GM21381 (cell line): ENCODE results near the gene PPIF.

ENCODE experiments used
- ATAC-seq: cut with Tn5 transposase; IDR thresholded peaks from one replicate; pipeline ENCODE4 v1.9.1; 2021; ENCODE audit warnings: mild to moderate bottlenecking, moderate library complexity; ENCODE audit not compliant: unreplicated experiment

Gene PPIF

DNA sequence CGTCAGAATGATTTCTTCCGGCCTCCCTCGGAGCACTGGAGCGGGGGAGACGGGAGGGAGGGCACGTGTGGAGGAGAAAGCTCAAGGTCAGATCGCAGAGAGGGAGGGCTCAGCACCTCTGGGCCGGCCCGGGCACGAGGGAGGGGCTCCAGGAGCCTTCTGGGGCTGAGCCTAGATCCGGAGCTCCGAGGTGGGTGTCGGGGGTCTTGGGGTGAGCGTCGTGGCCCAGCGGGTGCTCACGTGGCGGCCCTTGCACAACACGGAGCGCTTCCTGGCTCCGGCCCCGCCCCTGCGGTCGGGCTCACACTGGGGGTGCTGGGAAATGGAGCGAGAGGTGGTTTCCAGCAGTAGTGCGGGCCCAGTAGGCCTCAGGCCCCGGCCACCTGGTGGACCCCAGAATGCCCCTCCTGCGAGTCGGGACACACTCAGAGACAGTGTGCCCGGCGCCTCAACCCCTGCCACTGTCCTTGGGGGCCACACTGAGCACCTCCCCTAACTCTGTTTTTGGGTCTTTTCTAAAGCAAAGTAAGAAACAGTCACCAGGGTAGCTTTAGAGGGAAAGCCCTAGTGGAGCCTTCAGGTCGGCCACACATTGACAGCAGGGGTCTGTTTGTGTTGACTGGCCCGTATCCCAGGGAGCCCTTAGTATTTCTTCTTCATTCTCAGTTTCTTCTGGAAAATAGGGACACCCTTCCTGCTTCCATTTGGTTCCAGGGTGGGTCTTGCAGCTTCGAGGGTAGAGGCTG lies 798 bp downstream of the PPIF start:
- peak; percentile 69 for ATAC-seq

DNA sequence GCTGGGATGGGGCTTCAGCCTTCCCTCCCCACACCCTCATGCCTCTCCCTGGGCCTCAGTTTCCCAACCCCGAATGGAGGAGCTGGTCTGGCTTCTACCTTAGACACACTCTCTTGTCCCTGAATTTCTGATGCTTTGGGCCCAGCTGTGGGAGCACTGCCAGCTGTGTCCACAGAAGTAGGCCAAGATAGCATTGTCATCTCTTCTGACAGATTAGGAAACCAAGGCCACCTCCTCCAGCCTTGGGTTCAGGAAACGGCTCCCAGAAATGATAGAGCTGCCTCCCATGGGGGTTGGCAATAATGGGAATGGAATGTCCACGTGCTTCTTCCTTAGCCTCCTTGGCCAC lies 1.3 kb downstream of the PPIF start:
- ATAC-seq = no peak

DNA sequence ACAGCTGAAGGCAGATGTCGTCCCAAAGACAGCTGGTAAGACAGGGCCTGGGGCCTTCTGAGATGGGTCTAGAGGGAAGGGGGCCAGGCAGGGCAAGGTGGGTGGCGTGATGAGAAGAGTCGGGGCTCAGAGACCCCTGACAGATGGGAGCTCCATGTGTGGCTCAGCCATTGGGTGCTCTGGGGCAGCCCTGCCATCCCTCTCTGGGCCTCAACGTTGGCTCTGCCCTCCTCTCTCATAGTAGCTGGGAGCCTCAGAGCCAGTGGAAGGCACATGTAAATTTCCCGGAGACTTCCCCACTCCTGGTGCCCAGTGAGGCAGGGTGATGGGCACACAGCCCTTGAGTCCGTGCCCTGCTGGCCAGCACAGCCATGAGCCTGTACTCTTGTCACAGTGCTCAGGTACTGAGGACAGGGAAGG lies 1.8 kb downstream of the PPIF start:
- ATAC-seq = no peak

DNA sequence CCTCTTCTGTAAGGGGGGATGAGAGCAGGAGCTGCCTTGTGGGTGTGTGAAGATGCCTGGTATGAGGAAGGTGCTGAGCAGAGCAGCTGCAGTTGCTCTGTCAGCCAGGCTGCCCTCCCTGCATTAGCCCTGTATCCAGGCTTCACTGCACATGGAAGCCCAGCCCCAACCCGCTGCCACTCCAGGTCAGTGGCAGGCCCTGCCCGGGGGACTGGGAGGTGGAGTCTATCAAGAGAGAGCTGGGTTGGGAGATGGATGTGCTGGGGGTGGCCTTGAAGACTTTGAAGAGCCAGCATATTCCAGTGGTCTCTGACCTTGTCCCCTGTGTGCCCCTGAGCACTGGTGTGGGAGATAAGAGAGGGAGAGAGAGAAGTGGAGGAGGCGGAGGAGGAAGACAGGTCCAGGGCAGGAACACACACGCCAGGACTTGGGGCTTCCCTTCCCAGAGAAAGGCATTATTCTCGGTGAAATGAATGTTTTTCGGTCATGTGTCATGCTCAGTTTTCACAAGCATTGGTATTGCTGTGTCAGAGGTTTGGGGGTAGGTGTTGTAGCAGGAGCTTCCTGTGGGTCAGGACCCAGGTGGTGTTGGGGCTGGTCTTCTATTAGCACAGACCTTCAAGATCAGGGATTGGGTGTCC lies 2.6 kb downstream of the PPIF start:
- no peak for ATAC-seq

DNA sequence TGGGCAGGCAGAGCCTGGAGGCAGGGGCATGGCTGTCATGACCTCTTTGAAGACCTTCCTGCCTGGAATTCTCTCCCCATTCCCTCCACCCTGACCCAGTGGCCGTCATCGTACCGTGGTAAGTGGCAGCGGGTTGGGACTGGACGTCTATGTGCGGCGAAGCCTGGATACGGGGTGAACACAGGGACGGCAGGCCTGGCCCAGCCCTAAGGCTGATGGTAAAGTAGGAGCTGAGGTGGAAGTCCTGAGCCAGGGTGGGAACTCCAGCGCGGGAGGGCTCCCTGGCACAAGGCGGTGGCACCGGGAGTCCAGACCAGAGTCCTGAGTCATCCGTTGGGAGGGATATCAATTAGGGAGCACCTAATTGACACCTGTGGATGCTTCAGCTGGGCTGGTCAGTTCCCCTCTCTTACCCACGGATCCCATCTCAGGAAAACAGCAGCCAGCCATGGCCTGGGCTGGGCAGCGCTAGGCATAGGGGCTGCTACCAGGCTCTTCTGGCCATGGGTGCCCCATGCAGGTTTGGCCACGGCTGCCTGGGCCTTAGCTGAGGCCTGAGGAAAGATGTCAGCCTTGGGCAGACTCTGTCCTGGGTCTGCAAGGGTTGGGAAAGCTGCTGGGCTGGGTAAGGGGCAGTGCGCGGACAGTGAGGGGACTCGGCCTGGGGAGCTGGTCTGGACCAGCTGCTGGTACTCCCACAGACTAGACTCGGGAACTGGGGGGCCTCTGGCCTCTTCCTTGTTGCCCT lies 3.3 kb downstream of the PPIF start:
- ATAC-seq = no peak

DNA sequence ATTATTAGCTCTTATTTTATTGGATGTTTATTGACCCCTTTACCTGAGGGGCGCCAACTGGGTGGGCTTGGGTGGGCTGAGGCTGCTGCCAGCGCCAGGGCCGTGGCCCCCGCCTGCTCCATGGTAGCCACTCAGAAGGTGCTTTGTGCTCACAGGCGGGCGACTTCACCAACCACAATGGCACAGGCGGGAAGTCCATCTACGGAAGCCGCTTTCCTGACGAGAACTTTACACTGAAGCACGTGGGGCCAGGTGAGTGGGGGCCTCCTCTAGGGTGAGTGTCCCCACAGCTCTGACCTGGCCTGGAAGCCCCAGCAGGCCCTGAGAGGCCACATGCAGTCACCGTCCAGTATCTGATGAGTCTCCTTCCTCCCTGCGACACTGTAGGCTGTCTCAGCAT lies 4.1 kb downstream of the PPIF start:
- ATAC-seq = no peak

GRCh38 chr10:79352035-79352877 lies 5.0 kb downstream of the PPIF start:
- no peak for ATAC-seq

DNA sequence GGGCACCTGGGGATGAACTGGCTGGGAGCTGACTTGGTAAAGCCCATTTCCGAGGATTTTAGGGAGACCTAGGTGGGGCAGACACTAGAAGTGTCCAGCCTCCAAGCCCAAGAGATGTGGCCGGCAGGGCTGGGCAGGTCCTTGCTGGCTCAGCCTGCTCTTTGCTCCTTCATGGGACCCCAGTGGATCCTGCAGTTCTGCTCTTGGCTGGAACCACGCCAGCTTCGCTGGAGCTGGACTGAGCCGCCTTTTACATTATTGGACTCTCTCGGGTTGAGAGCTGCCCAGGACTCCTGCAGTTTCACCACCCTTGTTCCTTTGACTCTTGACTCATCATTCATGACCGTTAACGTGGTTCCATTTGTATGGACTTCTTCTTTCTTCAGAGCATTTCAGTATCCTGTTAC lies 5.7 kb downstream of the PPIF start:
- ATAC-seq = no peak

- no peak for ATAC-seq
Observed at GRCh38 chr10:79353726-79354125, 6.5 kb downstream of the PPIF start.

GRCh38 chr10:79354141-79354540 lies 6.9 kb downstream of the PPIF start:
- no peak for ATAC-seq

- no peak for ATAC-seq
Observed at GRCh38 chr10:79354615-79355014, 7.3 kb downstream of the PPIF start.

- ATAC-seq = no peak
Observed at GRCh38 chr10:79355420-79356017, 8.2 kb downstream of the PPIF start.

- ATAC-seq = no peak
Observed at GRCh38 chr10:79356104-79356503, 8.8 kb downstream of the PPIF start.

DNA sequence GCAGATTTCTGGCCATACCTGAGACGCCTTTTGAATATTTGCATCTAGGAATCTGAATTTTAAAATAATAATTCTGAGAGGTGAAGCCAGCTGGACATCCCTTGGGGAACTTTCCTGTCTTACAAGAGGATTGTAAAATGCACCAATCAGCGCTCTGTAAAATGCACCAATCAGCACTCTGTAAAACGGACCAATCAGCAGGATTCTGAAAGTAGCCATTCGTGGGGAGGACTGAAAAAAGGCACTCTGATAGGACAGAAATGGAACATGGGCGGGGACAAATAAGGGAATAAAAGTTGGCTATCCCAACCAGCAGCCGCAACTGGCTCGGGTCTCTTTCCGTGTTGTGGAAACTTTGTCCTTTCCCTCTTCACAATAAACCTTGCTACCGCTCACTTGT lies 9.9 kb downstream of the PPIF start:
- ATAC-seq = no peak

DNA sequence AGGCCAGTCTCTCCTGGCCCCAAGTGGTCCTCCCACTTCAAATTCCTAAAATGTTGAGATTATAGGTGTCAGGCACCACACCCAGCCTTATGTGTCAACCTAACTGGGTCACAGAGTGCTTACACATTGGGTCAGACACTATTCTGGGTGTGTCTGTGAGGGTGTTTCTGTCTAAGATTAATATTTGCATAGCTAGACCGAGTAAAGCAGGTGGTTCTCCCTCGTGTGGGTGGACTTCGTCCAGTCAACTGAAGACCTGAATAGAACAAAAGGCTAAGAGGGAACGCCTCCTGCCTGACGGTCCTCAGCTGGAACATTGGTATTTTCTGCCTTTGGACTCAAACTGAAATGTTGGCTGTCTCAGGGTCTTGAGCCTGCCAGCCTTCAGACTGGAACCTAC lies 11.5 kb downstream of the PPIF start:
- no peak for ATAC-seq

GRCh38 chr10:79359816-79360498 lies 12.7 kb downstream of the PPIF start:
- ATAC-seq = no peak

GRCh38 chr10:79360499-79361342 lies 13.5 kb downstream of the PPIF start:
- no peak for ATAC-seq

GRCh38 chr10:79361726-79362397 lies 14.6 kb downstream of the PPIF start:
- ATAC-seq = no peak
